T-helper 9 cell (primary cell): ENCODE measurements around the gene USP1.

ENCODE experiments used
- DNase-seq: peaks from one replicate; pipeline ENCODE4 v3.0.0-alpha.2; 2020
- total RNA-seq, 2 donors: gene quantifications; one replicate each; lab custom pipeline; 2026; lab: John Stamatoyannopoulos, UW

Gene USP1
- total RNA-seq = 77.5 to 163 reads per million in 2 donors

- peak; percentile 95 for DNase-seq
Observed at GRCh38 chr1:62436466-62437272, at the start of gene USP1. USP1 (plus strand) TSS chr1:62437049; CDS start chr1:62439868, 2,819 bp downstream.

GRCh38 chr1:62389531-62389930 is 47.3 kb upstream of the USP1 start:
- DNase-seq = no peak

- no peak for DNase-seq
Observed at GRCh38 chr1:62390071-62390470, 46.8 kb upstream of the USP1 start.

GRCh38 chr1:62391369-62391971 is 45.4 kb upstream of the USP1 start:
- DNase-seq = no peak

- DNase-seq = no peak
Observed at GRCh38 chr1:62392951-62393350, 43.9 kb upstream of the USP1 start.

- no peak for DNase-seq
Observed at GRCh38 chr1:62394646-62395045, 42.2 kb upstream of the USP1 start.

GRCh38 chr1:62395291-62395690 is 41.6 kb upstream of the USP1 start:
- no peak for DNase-seq

- no peak for DNase-seq
Observed at GRCh38 chr1:62396871-62397270, 40.0 kb upstream of the USP1 start.

- no peak for DNase-seq
Observed at GRCh38 chr1:62397301-62397700, 39.5 kb upstream of the USP1 start.

- no peak for DNase-seq
Observed at GRCh38 chr1:62398377-62398776, 38.5 kb upstream of the USP1 start.

- no peak for DNase-seq
Observed at GRCh38 chr1:62401034-62401760, 35.7 kb upstream of the USP1 start.

- DNase-seq = no peak
Observed at GRCh38 chr1:62405247-62405646, 31.6 kb upstream of the USP1 start.

- DNase-seq = no peak
Observed at GRCh38 chr1:62406576-62406975, 30.3 kb upstream of the USP1 start.

GRCh38 chr1:62407398-62408009 is 29.3 kb upstream of the USP1 start:
- DNase-seq = no peak

- no peak for DNase-seq
Observed at GRCh38 chr1:62415687-62416086, 21.2 kb upstream of the USP1 start.

- no peak for DNase-seq
Observed at GRCh38 chr1:62417351-62417999, 19.4 kb upstream of the USP1 start.

GRCh38 chr1:62420214-62420613 is 16.6 kb upstream of the USP1 start:
- no peak for DNase-seq

GRCh38 chr1:62423580-62424242 is 13.1 kb upstream of the USP1 start:
- DNase-seq = no peak

- no peak for DNase-seq
Observed at GRCh38 chr1:62424411-62424810, 12.4 kb upstream of the USP1 start.

GRCh38 chr1:62425041-62425440 is 11.8 kb upstream of the USP1 start:
- no peak for DNase-seq

- no peak for DNase-seq
Observed at GRCh38 chr1:62426237-62426636, 10.6 kb upstream of the USP1 start.

- no peak for DNase-seq
Observed at GRCh38 chr1:62426794-62427193, 10.1 kb upstream of the USP1 start.
